Measurements from ENCODE around the gene WWC1.

- no peak for TF ChIP-seq CTCF (IDR thresholded peaks at IDR 0.05)
- TF ChIP-seq POLR2A (IDR thresholded peaks at IDR 0.05), result no peak
Observed at GRCh38 chr5:168299372-168299771, 7.9 kb downstream of the WWC1 start.

Measured in body of pancreas (tissue), 4 donors.